HG02943 (cell line): ENCODE results near the gene ODF4.

Source experiments
- ATAC-seq: cut with Tn5 transposase; IDR thresholded peaks from one replicate; pipeline ENCODE4 v1.9.1; 2021; ENCODE audit warnings: mild to moderate bottlenecking, low read depth, moderate library complexity; ENCODE audit not compliant: unreplicated experiment

The ODF4 gene, protein sequence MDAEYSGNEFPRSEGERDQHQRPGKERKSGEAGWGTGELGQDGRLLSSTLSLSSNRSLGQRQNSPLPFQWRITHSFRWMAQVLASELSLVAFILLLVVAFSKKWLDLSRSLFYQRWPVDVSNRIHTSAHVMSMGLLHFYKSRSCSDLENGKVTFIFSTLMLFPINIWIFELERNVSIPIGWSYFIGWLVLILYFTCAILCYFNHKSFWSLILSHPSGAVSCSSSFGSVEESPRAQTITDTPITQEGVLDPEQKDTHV

DNA sequence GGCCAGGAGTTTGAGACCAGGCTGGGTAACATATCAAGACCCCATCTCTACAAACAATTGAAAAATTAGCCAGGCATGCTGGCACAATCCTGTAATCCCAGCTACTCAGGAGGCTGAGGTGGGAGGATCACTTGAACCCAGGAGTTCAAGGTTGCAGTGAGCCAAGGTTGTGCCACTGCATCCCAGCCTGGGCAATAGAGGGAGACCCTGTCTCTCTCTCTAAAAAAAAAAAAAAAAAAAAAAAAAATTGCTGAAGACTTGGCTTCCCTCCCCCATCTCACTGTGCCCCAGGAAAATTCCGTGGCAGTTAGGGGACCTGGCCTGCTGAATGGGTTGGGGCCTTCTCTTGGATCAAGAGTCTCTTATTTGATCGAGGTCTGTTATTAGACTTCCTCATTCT is at the start of gene ODF4:
Gene ODF4, plus strand, starts transcription at position 301 of the 400 bp plus-strand sequence. CDS start 212 bp downstream, outside the sequence.
- no peak for ATAC-seq

DNA sequence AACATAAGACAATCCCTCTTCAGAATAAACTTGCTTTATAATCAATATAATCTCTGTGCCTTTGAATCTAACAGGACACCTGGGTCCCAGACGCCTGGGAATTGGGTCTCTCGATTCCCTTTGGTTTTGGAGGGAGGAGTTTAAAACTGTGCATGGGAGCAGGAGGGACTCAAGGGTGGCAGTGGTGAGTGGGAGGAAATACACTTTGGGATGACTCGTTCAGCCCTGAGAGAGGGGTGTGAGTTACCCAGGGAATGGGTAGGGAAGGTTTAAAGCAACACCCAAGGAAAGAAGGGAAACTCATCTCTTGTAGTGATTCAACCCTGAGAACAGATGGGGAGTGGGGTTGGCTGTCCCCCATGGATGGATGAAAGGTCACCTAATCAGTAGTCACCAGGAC is 49.6 kb upstream of the ODF4 start:
- ATAC-seq: no peak

DNA sequence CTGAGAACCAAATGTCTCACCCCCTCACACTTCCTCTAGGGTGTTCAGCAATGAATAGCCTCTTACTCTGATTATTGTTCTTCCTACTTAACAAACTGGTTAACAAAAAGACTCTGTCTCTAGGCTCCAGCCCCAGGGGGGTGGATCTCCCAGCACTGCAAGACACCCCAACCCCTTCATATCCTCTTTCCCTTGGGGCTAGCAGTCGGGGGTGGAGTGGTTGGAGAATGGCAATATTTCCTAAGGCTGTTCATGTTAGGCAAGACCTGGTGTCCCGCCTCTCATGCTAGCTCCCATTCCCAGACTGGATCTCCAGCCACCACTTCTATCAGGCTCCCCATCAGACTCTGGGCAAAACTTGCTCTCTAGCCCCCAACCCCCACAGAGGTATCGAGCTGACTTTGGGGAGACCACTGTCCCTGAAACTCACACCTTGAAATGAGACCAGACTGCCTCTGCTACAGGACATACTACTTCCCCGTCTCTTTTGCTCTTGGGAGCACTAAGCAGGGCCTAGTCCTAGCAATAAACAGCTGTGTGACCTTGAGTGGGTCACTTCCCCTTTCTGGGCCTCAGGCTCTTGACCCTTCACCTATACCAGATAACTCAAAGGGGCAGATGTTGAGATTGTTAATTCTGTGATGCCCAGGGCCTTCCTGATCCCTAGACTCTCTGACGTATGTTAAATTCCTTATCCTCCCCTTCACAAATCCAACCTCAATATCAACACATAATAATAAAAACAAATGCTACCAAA is 46.8 kb upstream of the ODF4 start:
- no peak for ATAC-seq

DNA sequence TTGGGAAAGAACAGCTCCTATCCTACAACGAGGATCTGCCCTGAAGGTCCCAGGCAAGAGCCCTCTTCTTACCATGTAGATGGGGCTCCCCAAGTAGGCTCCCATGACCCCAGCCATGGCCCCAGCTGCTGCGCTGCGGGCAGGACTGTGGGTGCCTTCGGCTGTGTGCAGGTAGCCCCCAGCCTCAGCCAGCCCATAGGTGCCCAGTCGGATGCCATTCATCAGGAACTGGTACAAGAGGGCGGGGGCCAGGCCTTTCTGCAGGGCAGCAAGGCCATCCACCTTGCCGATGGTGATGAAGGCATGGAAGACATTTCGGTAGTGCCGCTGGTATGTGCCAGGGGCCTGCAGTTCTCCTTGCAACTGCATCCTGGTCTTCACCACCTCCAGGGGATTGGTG is 45.3 kb upstream of the ODF4 start:
- ATAC-seq: no peak

DNA sequence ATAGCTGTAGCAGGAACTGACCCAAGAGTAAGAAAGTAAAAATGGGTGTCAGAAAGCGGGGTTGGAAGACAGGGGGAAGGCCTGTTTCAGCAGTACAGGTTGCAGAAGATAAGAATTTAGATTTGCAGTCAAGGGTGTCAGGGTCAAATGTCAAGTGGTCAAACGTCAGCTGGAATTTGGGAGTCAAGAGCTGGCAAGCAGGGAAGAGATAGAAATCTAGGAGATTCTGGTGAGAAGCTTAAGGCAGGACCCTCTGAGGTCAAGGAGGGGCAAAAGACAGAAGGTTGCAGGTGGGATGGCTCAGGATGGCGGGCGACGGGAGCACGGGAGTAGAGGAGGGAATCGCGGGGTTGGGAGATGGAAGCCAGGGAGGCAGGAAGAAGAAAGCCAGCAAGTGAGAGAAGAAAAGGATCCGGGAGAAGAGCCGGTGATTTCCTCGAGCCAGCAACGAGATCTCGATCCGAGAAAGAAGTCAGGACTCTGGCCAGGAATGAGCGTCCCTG is 44.8 kb upstream of the ODF4 start:
- no peak for ATAC-seq

DNA sequence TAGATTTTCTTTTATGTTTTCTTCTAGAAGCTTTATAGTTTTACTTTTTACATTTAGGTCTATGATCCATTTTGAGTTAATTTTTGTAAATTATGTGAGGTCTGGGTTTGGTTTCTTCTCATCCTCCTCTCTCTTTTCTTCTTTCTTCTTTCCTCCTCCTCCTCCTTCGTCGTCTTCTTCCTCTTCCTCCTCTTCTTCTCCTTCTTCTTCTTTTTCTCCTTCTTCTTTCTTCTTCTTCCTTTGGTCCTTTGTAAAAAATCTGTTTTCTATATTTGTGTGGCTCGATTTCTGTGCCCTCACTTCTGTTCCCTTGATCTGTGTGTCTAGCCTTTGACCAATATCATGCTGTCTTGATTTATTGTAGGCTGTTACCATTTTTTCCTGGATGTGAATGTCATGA is 39.4 kb upstream of the ODF4 start:
- ATAC-seq: no peak

DNA sequence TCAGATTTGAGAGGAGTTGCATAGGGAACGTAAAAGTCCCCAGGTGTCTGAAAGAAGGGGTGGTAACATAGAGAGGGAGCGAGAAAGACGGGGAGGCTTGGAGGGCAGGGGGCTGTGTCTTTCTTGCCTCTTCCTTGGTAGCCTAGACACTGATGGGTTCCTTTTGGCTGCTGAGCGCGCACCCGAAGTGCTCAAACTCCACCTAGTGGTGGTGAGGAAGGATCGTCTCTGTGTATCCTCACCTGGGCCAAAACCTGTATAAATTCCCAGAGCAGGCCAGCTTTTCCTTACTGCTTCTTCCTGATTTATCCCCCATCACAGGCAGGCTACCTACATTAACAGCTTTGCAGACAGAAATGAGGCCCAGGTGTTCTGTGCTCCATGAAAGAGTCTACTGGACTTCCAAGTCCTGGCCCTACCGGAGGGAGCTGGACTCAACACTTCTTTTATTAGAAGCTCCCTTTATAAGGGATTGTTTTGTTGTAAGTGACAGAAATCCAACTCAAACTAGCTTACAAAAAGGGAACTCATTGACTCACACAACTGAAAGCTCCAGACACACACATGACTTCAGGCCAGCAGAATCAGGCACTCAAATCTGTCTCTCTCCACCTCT is 38.9 kb upstream of the ODF4 start:
- ATAC-seq: no peak

DNA sequence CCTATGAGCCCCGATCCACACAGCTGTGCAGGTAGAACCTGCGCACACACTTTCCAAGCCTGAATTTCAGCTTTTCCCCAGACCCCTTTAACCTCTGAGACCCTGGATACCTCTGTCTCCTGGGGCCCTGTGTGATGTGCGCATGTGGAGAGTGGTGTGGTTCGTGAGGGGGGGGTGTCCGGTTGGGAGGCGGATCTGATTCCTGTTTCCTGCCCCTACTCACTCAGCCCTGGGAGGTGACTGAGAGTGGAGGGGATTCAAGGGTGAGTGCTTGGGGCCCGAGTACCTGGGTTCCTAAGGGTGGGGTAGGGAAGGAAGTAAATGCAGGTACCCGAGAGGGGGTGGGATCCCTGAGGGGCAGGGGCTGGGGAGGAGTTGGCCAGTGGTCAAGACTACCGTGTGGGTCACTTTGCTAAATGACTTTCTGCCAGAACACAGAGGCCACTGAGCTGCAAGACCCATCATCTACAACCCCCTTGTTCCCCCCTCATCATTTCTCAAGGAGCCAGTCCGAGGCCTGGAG is 29.0 kb upstream of the ODF4 start:
- no peak for ATAC-seq

DNA sequence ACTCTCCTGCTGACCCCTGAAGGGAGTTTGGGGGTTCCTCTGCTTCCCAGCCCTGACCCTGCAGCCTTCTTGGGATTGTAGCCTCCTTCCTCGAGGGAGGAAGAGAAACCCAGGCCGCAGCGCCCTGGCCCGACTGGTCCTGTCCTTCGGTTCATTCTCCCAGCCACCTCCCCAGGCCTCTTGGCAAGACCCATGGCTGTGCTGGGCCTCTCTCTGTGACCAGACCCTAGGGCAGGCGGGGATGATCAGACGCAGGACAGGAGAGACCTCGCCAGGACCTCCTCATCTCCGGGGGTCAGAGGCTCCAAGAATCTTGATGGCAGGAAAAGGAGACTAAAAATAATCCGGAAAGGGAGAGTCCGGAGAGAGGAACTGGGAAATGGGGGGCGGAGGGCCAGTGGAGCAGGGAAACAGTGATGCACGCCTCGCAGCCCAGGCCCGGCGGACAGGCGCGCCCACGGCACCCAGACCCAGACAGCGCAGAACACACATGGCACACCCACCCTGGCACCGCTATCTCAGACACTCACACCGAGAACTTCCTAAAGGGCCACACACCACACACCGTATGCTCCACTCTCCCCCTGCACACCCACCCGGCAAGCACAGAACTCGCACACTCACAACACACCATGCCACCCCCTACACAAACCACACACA is 28.4 kb upstream of the ODF4 start:
- no peak for ATAC-seq

DNA sequence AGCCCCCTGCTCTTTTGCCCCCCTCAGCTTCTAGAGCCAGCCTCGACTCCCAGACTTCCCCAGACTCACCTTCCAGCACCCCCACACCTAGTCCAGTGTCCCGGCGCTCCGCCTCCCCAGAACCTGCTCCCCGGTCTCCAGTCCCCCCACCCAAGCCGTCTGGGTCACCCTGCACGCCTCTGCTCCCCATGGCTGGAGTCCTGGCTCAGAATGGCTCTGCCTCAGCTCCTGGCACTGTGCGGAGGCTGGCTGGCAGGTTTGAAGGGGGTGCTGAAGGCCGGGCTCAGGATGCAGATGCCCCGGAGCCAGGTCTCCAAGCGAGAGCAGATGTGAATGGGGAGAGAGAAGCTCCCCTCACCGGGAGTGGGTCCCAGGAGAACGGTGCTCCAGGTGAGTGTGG is 27.4 kb upstream of the ODF4 start:
- ATAC-seq: no peak

DNA sequence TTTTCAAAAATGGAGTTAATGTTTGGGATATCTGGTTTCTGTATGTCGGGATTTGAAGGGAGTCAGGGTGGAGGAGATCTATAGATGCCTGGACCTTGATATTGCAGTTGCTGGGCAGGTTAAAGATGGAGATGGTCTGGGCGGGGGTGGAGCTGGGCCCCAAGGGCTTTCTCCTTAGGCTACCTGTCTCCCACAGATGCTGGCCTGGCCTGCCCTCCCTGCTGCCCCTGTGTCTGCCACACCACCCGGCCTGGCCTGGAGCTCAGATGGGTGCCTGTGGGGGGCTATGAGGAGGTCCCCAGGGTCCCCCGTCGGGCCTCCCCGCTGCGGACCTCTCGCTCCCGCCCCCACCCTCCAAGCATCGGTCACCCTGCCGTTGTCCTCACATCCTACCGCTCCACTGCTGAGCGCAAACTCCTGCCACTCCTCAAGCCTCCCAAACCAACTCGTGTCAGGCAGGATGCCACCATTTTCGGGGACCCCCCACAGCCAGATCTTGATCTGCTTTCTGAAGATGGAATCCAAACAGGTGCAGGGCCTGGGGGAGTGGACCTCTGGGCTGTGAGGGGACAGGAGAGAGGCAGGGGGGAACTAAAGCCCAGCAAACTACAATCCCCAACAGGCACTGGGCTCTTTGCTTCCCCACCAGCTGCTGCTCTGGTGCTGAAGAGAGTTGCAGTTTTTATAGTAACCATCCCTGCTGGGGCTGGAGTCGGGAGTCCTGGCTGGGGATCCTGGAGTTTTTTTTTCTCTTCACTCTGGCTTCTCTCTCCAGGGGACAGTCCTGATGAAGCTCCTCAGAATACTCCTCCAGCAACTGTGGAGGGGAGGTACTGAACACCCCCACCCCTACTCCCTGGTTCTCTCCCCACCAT is 26.7 kb upstream of the ODF4 start:
- no peak for ATAC-seq

DNA sequence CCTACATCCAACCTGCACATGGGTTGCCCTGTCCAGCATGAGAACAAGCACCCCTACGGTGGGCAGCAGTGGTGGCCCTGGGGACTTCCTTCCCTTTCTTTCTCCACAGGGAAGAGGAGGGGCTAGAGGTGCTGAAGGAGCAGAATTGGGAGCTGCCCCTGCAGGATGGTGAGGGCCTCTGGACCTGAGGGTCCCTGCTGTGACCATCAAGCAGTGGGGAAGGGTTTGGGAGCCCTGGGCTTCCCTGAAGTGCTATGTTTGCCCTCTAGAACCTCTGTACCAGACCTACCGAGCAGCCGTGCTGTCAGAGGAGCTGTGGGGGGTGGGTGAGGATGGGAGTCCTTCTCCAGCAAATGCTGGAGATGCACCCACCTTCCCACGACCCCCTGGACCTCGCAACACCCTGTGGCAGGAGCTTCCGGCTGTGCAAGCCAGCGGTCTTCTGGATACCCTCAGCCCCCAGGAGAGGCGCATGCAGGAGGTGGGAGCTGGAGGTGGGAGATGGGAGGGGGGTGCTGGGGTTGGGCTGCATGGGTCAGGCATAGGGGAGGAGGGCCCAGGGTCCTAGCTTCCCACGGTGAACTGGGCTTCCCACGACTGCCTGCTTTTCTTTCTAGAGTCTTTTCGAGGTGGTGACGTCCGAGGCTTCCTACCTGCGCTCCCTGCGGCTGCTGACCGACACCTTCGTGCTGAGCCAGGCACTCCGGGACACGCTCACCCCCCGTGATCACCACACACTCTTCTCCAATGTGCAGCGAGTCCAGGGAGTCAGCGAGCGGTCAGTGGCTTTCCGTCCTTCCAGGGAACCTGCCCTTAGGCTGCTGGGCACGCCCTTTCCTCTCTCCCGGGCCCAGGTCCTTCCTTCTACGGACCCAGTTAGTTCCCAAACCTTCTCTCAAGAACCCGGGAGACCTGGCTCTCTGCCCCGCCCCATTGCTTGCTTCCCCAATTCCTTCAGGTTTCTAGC is 24.6 kb upstream of the ODF4 start:
- no peak for ATAC-seq

DNA sequence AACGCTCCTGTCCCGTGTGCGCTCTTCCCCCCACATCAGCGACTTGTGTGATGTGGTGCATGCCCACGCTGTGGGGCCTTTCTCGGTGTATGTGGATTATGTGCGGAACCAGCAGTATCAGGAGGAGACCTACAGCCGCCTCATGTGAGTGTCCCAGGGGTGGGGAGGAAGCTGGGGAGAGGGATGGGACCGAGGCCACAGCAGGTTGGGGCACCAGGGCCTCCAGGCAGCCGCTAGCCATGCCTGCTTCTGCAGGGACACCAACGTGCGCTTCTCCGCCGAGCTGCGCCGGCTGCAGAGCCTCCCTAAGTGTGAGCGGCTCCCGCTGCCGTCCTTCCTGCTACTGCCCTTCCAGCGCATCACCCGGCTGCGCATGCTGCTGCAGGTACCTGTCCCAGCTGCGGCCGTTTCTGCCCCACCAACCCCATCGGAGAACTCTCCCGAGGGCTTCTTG is 23.8 kb upstream of the ODF4 start:
- no peak for ATAC-seq

DNA sequence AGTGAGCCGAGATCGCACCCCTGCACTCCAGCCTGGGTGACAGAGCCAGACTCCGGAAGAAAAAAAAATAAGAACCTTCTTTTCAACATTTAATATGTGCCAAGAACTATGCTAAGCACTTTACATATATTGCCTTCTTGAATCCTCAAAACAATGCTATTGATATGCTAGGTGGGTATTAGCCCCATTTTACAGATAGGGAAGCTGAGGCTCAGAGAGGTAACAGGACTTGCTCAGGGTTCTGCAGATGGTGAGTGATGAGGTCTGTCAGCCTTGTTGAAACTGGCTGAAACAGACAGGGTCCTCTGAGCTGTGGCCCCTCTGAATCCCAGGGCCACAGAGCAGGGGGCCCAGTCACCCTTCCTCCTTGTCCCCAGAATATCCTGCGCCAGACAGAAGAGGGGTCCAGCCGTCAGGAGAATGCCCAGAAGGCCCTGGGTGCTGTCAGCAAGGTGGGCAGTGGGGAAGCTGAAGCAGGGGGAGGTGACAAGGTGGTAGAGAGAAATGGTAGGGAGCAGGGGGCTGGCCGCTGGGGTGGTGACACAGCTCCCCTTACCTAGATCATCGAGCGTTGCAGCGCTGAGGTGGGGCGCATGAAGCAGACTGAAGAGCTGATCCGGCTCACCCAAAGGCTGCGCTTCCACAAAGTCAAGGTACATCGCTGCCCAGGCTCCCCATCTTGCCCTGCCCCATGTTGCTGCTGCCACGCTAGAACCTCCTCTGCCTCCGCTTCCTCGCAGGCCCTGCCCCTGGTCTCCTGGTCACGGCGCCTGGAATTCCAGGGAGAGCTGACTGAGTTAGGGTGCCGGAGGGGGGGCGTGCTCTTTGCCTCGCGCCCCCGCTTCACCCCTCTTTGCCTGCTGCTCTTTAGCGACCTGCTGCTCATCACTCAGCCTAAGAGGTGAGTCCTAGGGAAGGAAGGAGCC is 21.4 kb upstream of the ODF4 start:
- no peak for ATAC-seq

DNA sequence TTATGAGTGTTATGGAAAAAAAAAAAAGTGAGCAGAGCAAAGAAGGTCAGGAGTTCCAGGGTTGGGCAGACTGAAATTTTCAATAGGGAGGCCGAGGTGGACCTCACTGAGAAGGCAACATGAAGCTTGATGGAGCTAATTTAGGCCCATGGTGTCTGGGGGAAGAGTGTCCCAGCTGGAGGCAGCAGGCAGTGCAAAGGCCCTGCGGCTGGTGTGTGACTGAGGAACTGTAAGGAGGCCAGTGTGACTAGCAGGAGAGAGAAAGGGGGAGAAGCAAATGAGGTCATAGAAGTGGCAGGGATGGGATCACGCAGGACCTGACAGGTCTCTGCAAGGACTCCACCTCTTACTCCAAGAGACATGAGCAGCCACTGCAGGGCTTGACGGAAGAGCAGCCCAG is 19.4 kb upstream of the ODF4 start:
- ATAC-seq: no peak

DNA sequence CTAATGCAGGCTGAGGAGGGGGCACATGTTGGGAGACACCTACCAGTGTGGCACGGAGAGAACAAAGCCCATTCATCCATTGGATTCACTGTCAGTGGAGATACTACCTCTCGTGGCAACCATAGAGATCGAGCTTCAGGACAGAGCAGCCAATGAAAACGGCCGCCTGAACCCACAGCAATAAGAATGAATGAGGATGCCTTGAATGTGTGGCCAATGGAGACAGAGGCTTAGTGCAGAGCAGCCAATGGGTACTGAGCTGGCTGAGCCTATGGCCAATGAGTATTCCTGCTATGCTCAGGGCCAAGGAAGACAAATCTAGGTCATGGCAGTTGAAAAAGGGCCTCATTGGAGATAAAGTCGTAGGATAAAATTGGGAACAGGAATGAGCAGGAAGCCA is 18.6 kb upstream of the ODF4 start:
- no peak for ATAC-seq

DNA sequence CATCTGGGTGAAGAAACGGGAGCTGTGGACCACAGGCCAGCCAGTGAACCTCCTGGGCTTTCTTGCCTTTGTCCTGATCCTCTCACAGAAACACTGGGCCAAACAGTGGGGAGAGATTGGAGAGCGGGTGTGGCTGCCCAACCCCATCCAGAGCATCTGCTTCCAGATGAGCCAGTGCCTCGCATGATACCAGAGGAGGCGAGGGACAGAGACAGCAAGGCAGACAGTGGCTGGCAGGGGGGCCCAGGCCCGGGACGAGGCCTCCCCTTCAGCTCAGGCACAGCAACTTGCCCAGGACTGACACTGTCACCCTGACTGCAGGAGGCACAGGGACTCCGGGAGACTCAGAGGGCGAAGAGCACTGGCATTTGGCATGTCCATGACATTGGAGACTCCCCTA is 17.6 kb upstream of the ODF4 start:
- no peak for ATAC-seq

DNA sequence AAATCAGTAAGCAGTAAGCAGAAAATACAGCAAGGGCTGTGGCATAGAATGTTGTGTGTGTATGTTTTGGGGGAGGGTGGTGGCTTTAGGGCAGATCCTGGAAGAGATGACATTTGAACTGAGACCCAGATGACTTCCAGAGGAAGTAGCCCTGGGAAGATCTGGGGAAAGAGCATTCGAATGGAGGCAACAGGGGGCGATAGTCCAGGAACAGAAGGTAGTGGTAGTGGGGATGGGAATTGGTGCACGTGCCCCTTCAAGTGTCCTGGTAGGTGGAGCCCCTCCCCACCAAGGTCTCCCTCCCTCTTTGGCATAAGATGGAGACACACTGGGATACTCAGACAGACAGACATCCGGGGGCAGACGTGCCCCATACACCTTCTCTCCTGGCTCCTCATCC is 15.5 kb upstream of the ODF4 start:
- ATAC-seq: no peak
